Myocyte (in vitro differentiated cells): Measurements from ENCODE around the gene ZFP36. TPM values are rescaled to one million over a fixed set of nuclear protein-coding genes. Genes with fewer than 3 reads are reported as not detected.

ENCODE experiments used
- DNase-seq: peaks from one replicate; pipeline ENCODE4 v3.0.0-alpha.2; 2012; ENCODE audit warnings: low read depth
- total RNA-seq: library from RNA; depleted of rRNA; stranded (reverse); fragments of >200 nt; gene quantifications from 2 replicates; pipeline ENCODE4 v1.2.3, GENCODE V29; 2014

Gene ZFP36
- total RNA-seq, 1 donor from 2014 or later: 7.3 TPM

DNA sequence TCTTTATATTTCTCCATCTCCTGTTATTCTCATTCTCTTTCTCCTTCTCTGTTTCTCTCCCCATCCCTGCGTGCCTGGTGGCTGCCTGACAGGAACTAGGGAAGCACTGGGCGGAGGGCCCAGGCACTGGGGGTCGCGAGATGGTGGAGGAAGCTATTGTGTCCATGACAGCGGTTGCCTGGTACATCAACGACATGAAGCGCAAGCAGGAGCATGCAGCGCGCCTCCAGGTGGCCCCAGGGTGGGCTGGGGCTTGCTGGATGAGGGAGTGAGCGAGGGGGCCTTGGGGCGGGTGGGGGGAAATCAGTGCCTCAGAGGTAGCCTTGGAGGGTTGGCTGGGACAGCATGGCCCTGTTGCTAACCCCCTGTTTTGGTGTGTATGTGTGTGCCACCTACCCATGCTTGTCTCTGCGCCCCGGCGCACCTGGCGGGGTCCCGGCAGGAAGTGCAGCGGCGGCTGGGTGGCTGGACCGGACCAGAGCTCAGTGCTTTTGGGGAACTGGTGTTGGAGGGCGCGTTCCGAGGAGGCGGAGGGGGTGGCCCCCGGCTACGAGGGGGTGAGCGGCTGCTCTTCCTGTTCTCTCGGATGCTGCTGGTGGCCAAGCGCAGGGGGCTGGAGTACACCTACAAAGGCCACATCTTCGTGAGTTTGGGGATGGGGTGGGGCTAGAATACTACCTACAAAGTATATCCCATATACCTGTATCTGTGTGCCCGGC lies 11.0 kb downstream of the ZFP36 start:
- DNase-seq: no peak

DNA sequence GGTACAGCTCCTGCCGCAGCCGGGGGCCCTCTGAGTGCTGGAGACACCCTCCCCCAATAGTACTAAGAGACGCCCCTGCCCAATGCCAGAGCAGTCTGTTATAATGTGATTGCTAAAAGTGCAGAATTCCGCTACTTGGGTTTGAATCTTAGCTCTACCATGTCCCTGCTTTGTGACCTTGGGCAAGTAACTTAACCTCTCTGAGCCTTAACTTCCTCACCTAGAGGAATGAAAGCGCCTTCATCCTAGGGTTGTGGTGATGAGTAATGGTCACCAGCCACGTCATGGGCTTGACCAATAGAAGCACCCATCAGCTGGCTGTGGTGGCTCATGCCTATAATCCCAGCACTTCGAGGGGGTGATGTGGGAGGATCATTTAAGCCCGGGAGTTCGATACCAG lies 12.4 kb downstream of the ZFP36 start:
- DNase-seq: no peak

DNA sequence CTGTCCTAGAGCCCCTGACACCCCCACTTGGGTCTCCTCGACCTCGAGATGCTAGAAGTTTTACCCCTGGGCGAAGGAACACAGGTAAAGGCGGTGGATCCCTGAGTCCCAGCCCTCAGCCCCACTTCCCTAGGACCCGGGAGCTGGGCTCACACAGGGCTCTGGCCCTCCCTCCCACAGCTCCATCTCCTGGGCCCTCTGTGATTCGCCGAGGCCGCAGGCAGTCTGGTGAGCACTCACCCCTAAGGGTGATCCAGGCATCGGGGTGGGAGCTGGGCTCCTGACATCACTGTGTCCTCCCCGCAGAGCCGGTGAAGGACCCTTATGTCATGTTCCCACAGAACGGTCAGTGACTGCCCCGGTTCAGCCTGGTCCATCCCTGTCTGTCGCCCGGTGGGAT lies 14.1 kb downstream of the ZFP36 start:
- no peak for DNase-seq

DNA sequence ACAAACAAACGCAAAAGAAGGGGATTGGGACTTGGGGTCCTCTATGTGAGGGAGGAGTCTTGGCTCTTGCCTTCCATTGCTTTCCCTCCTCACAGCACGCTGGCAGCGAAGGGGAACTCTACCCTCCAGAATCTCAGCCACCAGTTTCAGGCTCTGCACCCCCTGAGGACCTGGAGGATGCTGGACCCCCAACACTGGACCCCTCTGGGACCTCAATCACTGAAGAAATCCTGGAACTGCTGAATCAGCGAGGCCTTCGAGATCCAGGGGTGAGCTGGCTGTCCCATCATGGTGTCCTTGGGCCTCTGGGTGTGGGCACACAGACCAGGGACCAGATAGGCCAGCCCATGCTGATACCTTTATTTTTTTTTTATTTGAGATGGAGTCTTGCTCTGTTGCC lies 15.4 kb downstream of the ZFP36 start:
- no peak for DNase-seq

DNA sequence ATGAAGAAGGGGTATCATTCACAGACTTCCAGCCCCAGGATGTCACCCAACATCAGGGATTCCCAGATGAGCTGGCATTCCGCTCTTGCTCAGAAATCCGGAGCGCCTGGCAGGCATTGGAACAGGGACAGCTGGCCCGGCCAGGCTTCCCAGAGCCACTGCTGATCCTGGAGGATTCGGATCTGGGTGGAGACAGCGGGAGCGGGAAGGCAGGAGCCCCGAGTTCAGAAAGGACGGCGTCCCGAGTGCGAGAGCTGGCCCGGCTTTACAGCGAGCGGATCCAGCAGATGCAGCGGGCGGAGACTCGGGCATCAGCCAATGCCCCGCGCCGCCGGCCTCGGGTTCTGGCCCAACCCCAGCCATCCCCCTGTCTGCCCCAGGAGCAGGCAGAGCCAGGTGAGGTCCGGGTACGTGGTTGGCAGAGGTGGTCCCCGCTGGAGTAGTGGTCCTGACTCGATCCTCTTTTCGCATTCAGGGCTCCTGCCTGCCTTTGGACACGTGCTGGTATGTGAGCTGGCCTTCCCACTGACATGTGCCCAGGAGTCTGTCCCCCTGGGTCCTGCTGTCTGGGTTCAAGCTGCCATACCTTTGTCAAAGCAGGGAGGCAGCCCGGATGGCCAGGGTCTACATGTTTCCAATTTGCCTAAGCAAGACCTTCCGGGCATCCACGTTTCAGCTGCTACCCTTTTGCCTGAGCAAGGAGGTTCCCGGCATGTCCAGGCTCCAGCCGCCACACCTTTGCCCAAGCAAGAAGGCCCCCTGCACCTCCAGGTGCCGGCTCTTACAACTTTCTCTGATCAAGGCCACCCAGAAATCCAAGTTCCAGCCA lies 16.8 kb downstream of the ZFP36 start:
- no peak for DNase-seq

DNA sequence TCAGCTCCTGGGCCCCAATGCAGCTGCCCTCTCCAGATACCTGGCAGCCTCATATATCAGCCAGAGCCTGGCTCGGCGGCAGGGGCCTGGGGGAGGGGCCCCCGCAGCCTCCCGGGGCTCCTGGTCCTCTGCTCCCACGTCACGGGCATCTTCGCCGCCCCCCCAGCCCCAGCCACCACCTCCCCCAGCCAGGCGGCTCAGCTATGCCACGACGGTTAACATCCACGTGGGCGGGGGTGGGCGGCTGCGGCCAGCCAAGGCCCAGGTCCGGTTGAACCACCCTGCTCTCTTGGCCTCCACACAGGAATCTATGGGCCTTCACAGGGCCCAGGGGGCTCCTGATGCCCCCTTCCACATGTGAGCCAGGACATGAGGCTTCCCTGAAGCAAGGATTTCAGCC lies 18.3 kb downstream of the ZFP36 start:
- DNase-seq: no peak

DNA sequence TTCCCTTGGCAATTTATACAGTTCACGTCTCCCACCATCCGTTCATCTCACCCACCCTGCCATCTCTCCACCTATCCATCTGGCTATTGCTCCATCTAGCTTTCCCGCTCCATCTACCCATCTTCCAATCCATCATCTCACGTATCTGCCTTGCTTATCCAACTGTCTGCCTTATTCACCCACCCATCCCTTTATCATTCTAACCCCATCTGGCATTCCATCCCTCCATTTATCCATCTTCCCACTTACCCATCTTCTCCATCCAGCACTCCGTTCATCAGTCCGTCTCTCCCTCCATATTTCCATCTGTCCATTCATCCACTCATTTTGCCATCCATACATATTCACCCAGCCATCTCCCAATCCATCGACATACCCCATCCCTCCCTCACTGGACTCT lies 19.1 kb downstream of the ZFP36 start:
- DNase-seq: no peak

DNA sequence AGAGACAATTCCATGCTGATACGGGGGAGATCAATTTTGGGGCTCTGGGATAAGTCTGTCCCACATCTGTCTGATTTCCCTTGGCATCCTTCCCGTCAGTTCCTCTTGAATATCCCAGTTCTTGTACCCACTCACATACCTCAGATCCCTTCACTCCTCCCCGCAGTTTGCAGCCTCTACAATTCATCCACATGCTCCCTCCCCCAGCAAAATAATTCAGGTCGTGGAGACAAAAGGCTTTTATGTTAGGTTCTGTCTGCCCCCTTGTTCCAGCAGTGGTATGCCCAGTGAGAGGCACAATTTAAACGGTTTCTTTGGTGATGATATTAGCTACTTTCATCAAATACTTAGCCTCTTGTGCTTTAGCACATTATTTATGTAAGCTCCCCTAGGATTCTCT lies 19.5 kb downstream of the ZFP36 start:
- DNase-seq: no peak

DNA sequence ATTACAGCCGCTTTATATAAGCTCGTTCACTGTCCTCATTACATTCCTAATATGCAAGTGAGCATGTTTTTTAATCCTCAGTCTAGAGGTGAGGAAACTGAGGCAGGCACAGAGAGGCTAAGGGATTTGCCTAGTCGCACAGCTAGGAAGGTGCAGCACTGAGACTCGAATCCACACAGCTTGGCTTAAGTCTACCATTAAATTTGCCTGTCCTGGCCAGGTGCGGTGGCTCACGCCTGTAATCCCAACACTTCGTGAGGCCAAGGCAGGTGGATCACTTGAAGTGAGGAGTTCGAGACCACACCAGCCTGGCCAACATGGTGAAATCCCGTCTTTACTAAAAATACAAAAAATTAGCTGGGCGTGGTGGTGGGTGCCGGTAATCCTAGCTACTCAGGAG lies 21.1 kb downstream of the ZFP36 start:
- no peak for DNase-seq

DNA sequence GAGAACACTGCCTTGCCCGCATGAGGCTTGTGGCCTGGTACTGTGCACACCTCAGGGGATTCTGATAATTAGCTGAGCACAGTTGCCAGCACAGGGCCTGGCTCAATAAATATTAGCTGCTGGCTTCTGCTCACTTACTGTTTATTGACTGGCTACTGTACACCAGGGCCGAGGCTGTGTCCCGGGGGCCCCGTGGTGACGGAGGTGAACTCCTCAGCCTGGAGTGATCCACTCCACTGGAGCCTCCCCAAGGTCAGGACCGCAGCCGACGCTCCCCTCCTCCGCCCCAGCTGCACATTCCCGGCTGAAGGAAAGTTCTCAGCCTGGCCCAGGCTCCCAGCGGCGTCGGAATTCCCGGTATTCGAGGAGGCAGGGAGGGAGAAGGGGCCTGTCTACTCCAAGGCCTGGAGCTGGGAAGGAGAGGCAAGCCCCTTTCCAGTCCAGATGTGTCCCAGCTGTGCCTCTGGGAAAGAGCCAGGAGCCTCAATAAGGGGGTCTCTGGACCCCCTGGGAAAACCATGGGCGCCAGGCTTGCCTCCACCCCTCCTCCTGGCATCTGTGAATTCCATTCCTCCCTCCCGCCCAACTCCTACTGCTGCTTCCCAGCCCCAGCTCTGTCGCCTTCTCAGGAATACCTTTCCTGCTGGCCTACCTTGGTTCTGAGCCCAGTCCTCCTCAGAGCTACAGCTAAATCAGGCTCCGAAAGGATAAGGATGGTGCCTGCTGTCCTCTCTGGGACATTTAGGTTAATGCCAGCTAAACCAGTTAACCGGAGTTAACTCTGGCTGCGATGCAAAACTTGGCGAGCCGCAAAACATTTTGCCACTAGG lies 21.9 kb downstream of the ZFP36 start:
- peak; percentile 94 for DNase-seq

DNA sequence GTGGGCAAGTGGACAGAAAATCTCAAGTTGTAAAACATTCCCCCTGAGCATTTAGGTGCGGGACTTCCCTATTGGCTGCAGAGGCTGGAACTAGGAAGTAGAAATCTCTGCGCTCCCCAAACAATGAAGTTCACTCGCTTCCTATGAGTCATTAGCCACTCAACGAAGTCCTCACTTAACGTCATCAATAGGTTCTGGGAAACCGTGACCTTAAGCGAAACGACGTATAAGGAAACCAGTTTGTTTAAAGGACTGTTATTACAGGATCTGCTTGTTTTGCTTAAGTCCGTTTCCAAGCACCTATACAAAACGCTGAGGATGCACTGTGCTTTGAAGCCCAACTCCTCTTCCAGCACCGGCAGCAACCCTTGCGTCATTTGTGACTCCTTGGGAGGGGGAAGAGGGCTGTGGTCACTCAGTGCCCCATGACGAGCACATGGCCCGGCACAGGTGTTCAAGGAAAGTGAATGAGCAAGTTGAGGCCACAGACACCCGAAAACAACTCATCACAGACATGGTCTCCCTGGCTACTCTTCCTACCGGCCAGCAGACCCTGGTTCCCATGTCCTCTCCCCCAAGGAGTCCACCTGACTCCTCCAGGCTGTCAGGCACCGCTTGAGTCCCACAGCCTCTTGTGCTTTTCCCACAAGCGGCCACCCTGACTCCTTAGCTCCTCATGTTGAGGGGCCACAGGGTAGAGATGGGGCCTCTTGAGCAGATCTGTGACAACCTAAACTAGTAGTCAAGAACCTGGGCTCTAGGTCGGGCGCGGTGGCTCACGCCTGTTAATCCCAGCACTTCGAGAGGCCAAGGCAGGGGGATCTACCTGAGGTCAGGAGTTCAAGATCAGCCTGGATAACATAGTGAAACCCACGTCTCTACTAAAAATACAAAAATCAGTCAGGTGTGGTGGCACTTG lies 24.3 kb downstream of the ZFP36 start:
- DNase-seq: peak; percentile 65

DNA sequence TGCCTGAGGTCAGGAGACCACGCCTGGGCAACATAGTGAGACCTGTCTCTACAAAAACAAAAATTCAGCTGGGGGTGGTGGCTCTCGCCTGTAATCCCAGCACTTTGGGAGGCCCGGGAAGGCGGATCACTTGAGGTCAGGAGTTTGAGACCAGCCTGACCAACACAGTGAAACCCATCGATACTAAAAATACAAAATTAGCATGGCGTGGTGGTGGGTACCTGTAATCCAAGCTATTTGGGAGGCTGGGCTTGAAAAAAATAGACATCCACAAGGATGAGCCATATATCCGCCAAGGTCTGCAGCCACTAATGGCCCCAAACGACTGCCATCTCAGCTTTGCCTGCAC lies 26.0 kb downstream of the ZFP36 start:
- DNase-seq: no peak

DNA sequence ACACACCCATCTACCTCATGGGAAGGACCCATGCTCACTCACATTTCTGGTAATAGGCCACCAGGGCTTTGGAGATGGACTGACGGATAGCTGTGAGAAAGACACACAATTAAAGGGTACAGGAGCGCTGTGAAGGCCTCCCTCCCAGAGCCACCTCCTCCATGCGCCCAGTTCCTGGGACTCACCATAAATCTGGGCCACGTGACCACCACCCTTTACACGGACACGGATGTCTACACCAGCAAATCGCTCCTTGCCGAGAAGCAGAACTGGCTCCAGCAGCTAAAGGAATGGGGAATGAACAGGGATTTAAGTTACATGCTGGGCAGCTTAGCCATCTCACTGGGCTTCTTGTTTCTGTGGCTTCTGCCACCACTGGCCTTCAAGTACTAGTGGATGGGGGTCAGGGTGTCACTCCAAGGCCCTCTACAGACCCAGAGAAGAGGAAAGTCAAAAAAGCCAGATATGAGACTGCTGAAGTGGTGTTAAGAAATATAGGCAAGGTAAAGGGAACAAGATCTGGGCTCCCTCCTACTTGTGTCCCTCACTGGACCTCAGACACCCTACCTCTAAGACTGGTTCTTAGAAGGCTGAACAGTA lies 26.9 kb downstream of the ZFP36 start:
- no peak for DNase-seq

DNA sequence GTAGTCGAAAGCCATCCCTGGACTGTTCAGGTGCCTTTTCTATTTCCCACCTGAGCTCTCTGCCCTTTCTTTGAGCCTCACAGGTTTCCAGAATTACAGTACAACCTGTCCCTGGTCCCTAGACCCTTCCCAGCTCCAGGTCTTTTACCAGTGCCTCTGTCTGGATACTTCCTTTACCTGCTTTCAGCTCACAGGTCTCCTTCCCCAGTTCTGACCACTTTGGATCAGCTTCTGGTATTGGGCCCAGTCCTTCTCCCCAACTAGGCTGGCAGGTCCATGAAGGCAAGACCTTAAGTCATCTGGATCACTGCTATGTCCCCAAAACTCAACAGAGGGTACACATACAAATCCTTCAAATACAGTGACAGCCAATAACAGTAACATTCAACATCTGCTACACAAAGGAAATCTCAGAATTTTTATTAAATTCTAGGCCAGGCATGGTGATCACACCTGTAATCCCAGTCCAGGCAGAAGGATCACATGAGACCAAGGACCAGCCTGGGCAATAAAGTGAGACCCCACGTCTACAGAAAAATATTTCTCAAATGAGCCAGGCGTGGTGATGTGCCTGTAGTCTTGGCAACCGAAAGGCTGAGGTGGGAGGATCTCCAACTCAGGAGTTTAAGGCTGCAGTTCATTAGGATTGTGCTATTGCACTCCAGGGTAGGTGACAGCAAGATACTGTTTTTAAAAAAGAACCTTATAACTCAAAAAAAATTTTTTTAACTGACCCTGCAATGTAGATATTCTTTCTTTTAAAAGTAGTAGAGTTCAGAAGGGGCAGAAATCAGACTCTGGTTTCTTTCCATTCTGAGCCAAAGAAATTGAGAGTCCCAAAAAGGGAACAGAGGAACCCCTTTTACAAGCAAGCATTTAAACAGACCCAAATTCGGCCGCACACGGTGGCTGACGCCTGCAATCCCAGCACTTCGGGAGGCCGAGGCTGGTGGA lies 27.8 kb downstream of the ZFP36 start:
- DNase-seq: no peak

DNA sequence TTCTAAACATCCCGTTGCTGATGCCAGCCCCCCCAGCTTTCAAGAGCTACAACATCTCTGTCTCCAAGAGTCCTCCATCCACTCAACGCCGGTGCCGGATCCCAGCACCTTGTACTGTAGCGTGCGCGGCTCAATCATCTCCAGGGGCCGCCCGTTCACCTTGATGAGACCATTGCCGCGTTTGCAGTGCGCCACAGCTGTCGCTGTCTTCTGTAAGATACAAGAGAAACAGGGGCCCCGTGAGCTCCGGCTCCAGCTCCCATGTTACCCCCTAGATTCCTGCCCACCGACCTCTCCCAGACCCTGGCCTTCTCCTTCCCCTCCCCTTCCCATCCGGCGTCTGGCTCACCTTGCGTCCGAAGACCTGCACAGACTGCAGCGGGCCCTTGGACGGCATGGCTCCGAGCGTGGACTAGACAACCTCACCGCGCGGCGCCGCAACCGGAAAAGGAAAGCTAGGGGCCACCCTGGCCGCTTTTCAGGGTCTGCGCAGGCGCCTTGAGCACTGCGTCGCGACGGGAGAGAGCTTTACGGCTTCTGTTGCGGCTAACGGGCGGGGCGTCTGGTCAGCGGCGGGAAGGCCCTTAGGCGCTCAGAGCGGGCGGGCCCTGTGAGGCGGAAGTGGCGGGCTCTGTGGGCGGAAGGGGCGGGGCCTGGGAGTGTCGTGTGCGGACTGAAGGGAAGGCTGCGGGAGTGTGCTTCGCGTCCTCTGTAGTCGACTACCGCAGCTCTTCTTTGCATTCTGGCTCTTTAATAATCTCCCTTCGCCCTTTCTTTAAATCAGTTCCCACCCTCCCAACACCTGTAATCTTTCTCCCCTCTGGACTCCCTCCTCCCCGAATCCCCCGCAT lies 29.1 kb downstream of the ZFP36 start, which contains the start of gene RPS16:
Gene RPS16, minus strand, starts transcription at position 451 of the 851 bp plus-strand sequence. Its CDS starts 54 bp downstream, at position 397.
- DNase-seq: peak; percentile 98

DNA sequence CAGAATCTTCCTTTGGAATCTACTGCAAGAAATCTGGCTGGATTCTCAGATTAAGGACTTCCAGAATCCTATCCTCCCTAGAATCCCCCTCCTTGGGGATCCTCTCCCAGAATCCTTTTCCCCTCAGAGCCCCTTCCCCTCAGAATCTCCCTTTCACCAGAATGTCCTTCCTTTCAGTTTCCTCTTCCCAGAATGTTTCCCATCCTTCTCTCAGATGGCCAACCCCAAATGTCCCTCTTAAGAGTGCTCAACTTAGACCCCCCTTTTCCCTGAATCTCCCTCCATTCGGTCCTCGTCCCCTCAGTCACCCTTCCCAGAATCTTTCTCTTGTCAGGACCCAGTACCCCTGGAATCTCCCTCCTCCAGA lies 29.7 kb downstream of the ZFP36 start:
- no peak for DNase-seq

DNA sequence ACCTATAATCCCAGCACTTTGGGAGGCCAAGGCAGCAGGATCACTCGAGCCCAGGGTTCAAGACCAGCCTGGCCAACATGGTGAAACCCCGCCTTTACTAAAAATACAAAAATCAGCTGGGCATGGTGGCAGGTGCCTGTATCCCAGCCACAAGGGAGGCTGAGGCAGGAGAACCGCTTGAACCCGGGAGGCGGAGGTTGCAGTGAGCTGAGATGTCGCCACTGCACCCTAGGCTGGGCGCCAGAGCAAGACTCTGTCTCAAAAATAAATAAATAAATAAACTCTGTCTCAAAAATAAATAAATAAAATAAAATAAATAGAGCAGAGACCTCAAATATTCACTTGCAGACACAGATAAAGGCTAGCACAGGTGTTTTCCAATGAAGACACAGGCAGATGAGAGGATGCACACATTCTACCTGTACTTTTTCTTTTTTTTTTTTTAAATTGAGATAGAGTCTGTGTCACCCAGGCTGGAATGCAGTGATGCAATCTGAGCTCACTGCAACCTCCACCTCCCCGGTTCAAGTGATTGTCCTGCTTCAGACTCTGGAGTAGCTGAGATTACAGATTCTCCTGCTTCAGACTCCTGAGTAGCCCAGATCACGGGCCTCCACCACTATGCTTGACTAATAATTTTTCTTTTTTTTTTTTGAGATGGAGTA lies 31.8 kb downstream of the ZFP36 start:
- no peak for DNase-seq
